A549 (cell line): ENCODE results near the gene RPL22. TPM values are rescaled to one million over a fixed set of nuclear protein-coding genes. Genes with fewer than 3 reads are reported as not detected.

Experiments
- ATAC-seq, 2 experiments: fragments of 200-7000 bp in 1 of 2; fragments of >200 bp in 1 of 2; cut with Nextera tagmentation in 1 of 2; cut with Tn5 transposase in 1 of 2; 3 replicates each; pipeline versions ENCODE4 v1.8.0 to v1.9.1; 2018 to 2020; ENCODE audit warnings: mild to moderate bottlenecking in 1 of 2, moderate library complexity in 1 of 2
- CTCF ChIA-PET: fragments of 300-600 bp; sonication (Branson Sonifier 250); formaldehyde crosslinking; extraction: SDS; loops from one replicate; lab custom pipeline; 2021; ENCODE audit warnings: antibody characterized with exemption, inconsistent platforms; lab: Yijun Ruan, JAX
- POLR2A ChIA-PET: fragments of 350-600 bp; formaldehyde crosslinking; extraction: SDS; loops from one replicate; lab custom pipeline; 2021; ENCODE audit warnings: antibody characterized with exemption, inconsistent platforms; lab: Yijun Ruan, JAX
- DNase-seq, 2 experiments: peaks; one replicate each; pipeline versions ENCODE4 v3.0.0 to v3.0.0-alpha.2; 2011 to 2016; ENCODE audit warnings: low read depth in 1 of 2, low spot score in 1 of 2
- FAIRE-seq: peaks from 2 replicates; lab custom pipeline; 2011; peaks lifted over from hg19 to GRCh38; lab: Jason Lieb, UNC
- H3K27ac ChIP-seq, 2 experiments: fragments of >200 bp; sonication (Bioruptor Twin); formaldehyde crosslinking; 3 replicates each; pipeline ENCODE4 v1.5.1; 2016 to 2017
- H3K4me1 ChIP-seq: fragments of >200 bp; sonication (Bioruptor Twin); formaldehyde crosslinking; 3 replicates; pipeline ENCODE4 v1.6.1; 2016
- H3K4me2 ChIP-seq: fragments of >200 bp; sonication (Bioruptor Twin); formaldehyde crosslinking; 3 replicates; pipeline ENCODE4 v1.6.1; 2016
- H3K4me3 ChIP-seq: fragments of >200 bp; sonication (Bioruptor Twin); formaldehyde crosslinking; 3 replicates; pipeline ENCODE4 v1.5.1; 2016
- H3K9me3 ChIP-seq: fragments of >200 bp; sonication (Bioruptor Twin); formaldehyde crosslinking; 3 replicates; pipeline ENCODE4 v1.6.1; 2016
- BHLHE40 ChIP-seq: IDR thresholded peaks from 2 replicates; pipeline ENCODE4 v1.6.1; 2012; ENCODE audit warnings: low read depth, low read length, inconsistent platforms
- CBX2 ChIP-seq: fragments of 200-600 bp; sonication (generic); IDR thresholded peaks from 2 replicates; pipeline ENCODE4 v1.6.1; 2016; ENCODE audit warnings: low read depth, mild to moderate bottlenecking, borderline replicate concordance
- EHMT2 ChIP-seq: fragments of 200-600 bp; sonication (generic); IDR thresholded peaks from 2 replicates; pipeline ENCODE4 v1.6.1; 2016; ENCODE audit warnings: antibody characterized with exemption, low read depth, mild to moderate bottlenecking, moderate library complexity
- EP300 ChIP-seq, 2 experiments: fragments of >200 bp; sonication (Bioruptor Twin); formaldehyde crosslinking; IDR thresholded peaks; 2 replicates in 1 of 2; 3 replicates in 1 of 2; pipeline ENCODE4 v1.6.1; 2016 to 2017
- ESRRA ChIP-seq: fragments of 150-350 bp; IDR thresholded peaks from 2 replicates; pipeline ENCODE4 v1.6.1; 2014; ENCODE audit warnings: mild to moderate bottlenecking, low read length, borderline replicate concordance
- FOSB ChIP-seq: fragments of 250-450 bp; sonication (Bioruptor Pico); IDR thresholded peaks from 2 replicates; pipeline ENCODE4 v1.5.0; 2020; ENCODE audit warnings: mild to moderate bottlenecking, moderate library complexity
- FOSL2 ChIP-seq, 2 experiments: fragments of 450-650 bp in 1 of 2; fragments of >200 bp in 1 of 2; sonication (Bioruptor Twin) in 1 of 2; formaldehyde crosslinking; IDR thresholded peaks; 2 replicates each; pipeline versions ENCODE4 v1.5.0 to v1.6.1; 2016 to 2020; ENCODE audit warnings: mild to moderate bottlenecking in 1 of 2, moderate library complexity in 1 of 2
- FOXS1 ChIP-seq: fragments of 250-450 bp; sonication (Bioruptor Pico); IDR thresholded peaks from 2 replicates; pipeline ENCODE4 v1.5.0; 2020; ENCODE audit warnings: mild to moderate bottlenecking, moderate library complexity
- GATA3 ChIP-seq: IDR thresholded peaks from 2 replicates; pipeline ENCODE4 v1.6.1; 2012; ENCODE audit warnings: borderline replicate concordance
- HDAC2 ChIP-seq: fragments of 200-600 bp; sonication (generic); IDR thresholded peaks from 2 replicates; pipeline ENCODE4 v1.6.1; 2016
- HOXA7 ChIP-seq: fragments of 250-450 bp; sonication (Bioruptor Pico); IDR thresholded peaks from 2 replicates; pipeline ENCODE4 v1.5.0; 2020; ENCODE audit warnings: mild to moderate bottlenecking, moderate library complexity
- HOXB13 ChIP-seq: fragments of 250-450 bp; sonication (Bioruptor Pico); IDR thresholded peaks from 2 replicates; pipeline ENCODE4 v1.5.0; 2020; ENCODE audit warnings: low read depth, mild to moderate bottlenecking, moderate library complexity
- JUN ChIP-seq, 2 experiments: fragments of >200 bp; sonication (Bioruptor Twin); formaldehyde crosslinking; IDR thresholded peaks; 2 replicates in 1 of 2; 3 replicates in 1 of 2; pipeline ENCODE4 v1.6.1; 2016 to 2017
- JUNB ChIP-seq: fragments of >200 bp; sonication (Bioruptor Twin); formaldehyde crosslinking; IDR thresholded peaks from 2 replicates; pipeline ENCODE4 v1.6.1; 2016
- MAFK ChIP-seq: fragments of 450-650 bp; IDR thresholded peaks from 2 replicates; pipeline ENCODE4 v1.6.1; 2014; ENCODE audit not compliant: partially characterized antibody
- NPAS2 ChIP-seq: fragments of 250-450 bp; sonication (Bioruptor Pico); IDR thresholded peaks from 2 replicates; pipeline ENCODE4 v1.8.0; 2022; ENCODE audit warnings: mild to moderate bottlenecking, moderate library complexity, borderline replicate concordance
- PHF8 ChIP-seq: fragments of 200-600 bp; sonication (generic); IDR thresholded peaks from 2 replicates; pipeline ENCODE4 v1.6.1; 2016; ENCODE audit warnings: low read depth, mild to moderate bottlenecking, antibody characterized with exemption, moderate library complexity, borderline replicate concordance
- POLR2AphosphoS2 ChIP-seq: conservative IDR thresholded peaks from 2 replicates; pipeline ENCODE4 v1.6.1; 2012; ENCODE audit warnings: low read length, improper control_type of control experiment, inconsistent platforms
- RAD21 ChIP-seq, 2 experiments: fragments of >200 bp in 1 of 2; sonication (Bioruptor Twin) in 1 of 2; formaldehyde crosslinking in 1 of 2; IDR thresholded peaks in 1 of 2; conservative IDR thresholded peaks in 1 of 2; 2 replicates in 1 of 2; 3 replicates in 1 of 2; pipeline ENCODE4 v1.6.1; 2012 to 2018; ENCODE audit warnings: inconsistent platforms in 1 of 2
- RARB ChIP-seq: fragments of 250-450 bp; sonication (Bioruptor Pico); IDR thresholded peaks from 2 replicates; pipeline ENCODE4 v1.8.0; 2021; ENCODE audit warnings: mild to moderate bottlenecking, moderate library complexity
- RNF2 ChIP-seq: fragments of 200-600 bp; sonication (generic); IDR thresholded peaks from 2 replicates; pipeline ENCODE4 v1.6.1; 2016; ENCODE audit warnings: low read depth, mild to moderate bottlenecking, antibody characterized with exemption, moderate library complexity, borderline replicate concordance
- TP53 ChIP-seq: fragments of 250-450 bp; sonication (Bioruptor Pico); IDR thresholded peaks from 2 replicates; pipeline ENCODE4 v1.5.0; 2021; ENCODE audit warnings: mild to moderate bottlenecking, moderate library complexity
- USF2 ChIP-seq: fragments of 450-650 bp; IDR thresholded peaks from 2 replicates; pipeline ENCODE4 v1.6.1; 2014; ENCODE audit warnings: antibody characterized with exemption
- ZC3H11A ChIP-seq: fragments of 450-650 bp; IDR thresholded peaks from 2 replicates; pipeline ENCODE4 v1.6.1; 2014; ENCODE audit warnings: antibody characterized with exemption, mild to moderate bottlenecking
- ZSCAN20 ChIP-seq: fragments of 250-450 bp; sonication (Bioruptor Pico); IDR thresholded peaks from 2 replicates; pipeline ENCODE4 v1.8.0; 2022; ENCODE audit warnings: mild to moderate bottlenecking, moderate library complexity
- WGBS: methylation state at CpG from one replicate; pipeline ENCODE4 v1.1.6; 2017; ENCODE audit errors: missing lambda C conversion rate; 5-methylcytosine and 5-hydroxymethylcytosine counted together
- polyA plus RNA-seq, 4 experiments: library from polyadenylated mRNA; depleted of rRNA in 3 of 4; stranded (reverse); fragments of >200 nt; fragmentation: RNase III in 1 of 4; extraction: RNeasy Plus Mini Kit Qiagen cat#74134 plus additional on column Dnase treatment in 1 of 4; gene quantifications; 2 replicates in 3 of 4; 3 replicates in 1 of 4; pipeline ENCODE4 v1.2.3, GENCODE V29; 2011 to 2017
- TF ChIP-seq, protein P1 (sequence below): IDR thresholded peaks from 2 replicates; pipeline ENCODE4 v1.6.1; 2012
- TF ChIP-seq, protein P2 (sequence below): fragments of 150-350 bp; IDR thresholded peaks from 2 replicates; pipeline ENCODE4 v1.6.1; 2014; ENCODE audit warnings: low read depth, mild to moderate bottlenecking, low read length

RPL22 gene
- polyA plus RNA-seq, 2 of the 4 experiments (the other 2 are of a cell fraction): 373 to 377 TPM

- CTCF ChIA-PET: no interaction called here
Measured at GRCh38 chr1:6150006-6150938, 49.1 kb downstream of the RPL22 start.

DNA sequence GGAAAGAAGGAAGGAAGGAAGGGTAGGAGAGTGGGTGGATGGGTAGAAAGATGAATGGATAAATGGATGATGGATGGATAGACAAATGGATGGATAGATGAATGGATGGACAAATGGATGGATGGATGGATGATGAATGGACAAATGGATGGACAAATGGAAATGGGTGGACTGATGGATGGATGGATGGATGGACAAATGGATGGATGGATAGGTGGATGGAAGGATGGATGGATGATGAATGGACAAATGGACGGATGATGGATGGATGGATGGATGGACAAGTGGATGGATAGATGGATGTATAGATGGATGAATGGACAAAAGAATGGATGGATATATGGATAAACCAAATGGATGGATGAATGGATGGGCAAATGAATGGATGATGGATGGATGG lies 49.8 kb downstream of the RPL22 start:
- ChIA-PET CTCF (no interaction called here), POLR2A (no interaction called here)
- 0 out of 3 replicates have a peak, but pooled peaks cover 3% of the 10 kb centered on the region for H3K4me1 ChIP-seq
- TF ChIP-seq BHLHE40: no peak
- TF ChIP-seq, protein P1, sequence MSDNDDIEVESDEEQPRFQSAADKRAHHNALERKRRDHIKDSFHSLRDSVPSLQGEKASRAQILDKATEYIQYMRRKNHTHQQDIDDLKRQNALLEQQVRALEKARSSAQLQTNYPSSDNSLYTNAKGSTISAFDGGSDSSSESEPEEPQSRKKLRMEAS: no peak
- no peak for TF ChIP-seq USF2
- TF ChIP-seq GATA3: no peak
- TF ChIP-seq MAFK: no peak
- no peak for TF ChIP-seq JUN (IDR thresholded peaks at IDR 0.05)
- TF ChIP-seq FOSL2 (IDR thresholded peaks at IDR 0.05): no peak
- TF ChIP-seq FOSL2 (CRISPR knock-in tag; IDR thresholded peaks at IDR 0.05): no peak
- no peak for TF ChIP-seq EP300 (IDR thresholded peaks at IDR 0.05)
- TF ChIP-seq PHF8: no peak
- TF ChIP-seq POLR2AphosphoS2: no peak
- no peak for TF ChIP-seq RAD21 (conservative IDR thresholded peaks at IDR 0.05 in 1 of 2, IDR thresholded peaks at IDR 0.05 in 1 of 2)
- TF ChIP-seq FOXS1 (CRISPR knock-in tag): no peak
- TF ChIP-seq, protein P2, sequence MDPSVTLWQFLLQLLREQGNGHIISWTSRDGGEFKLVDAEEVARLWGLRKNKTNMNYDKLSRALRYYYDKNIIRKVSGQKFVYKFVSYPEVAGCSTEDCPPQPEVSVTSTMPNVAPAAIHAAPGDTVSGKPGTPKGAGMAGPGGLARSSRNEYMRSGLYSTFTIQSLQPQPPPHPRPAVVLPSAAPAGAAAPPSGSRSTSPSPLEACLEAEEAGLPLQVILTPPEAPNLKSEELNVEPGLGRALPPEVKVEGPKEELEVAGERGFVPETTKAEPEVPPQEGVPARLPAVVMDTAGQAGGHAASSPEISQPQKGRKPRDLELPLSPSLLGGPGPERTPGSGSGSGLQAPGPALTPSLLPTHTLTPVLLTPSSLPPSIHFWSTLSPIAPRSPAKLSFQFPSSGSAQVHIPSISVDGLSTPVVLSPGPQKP: no peak
- no peak for TF ChIP-seq HOXB13 (CRISPR knock-in tag)
- TF ChIP-seq NPAS2 (CRISPR knock-in tag): no peak
- no peak for TF ChIP-seq CBX2
- no peak for TF ChIP-seq TP53
- no peak for TF ChIP-seq HOXA7 (CRISPR knock-in tag)
- no peak for TF ChIP-seq ZC3H11A
- DNase-seq (no peak), FAIRE-seq (no peak), ATAC-seq (no peak)
- H3K9me3 ChIP-seq: no peaks in the 10 kb centered on the region
- H3K4me3 ChIP-seq: no peak overlapping the region
- 43% methylated on average over 1 of the region's 1 CpG for WGBS
- H3K4me2 ChIP-seq: no peak overlapping the region
- no peak overlapping the region for H3K27ac ChIP-seq

More at GRCh38 chr1:6150006-6150938, 49.1 kb downstream of the RPL22 start:
- no peaks in the 10 kb centered on the region for H3K9me3 ChIP-seq
- no peak overlapping the region for H3K4me3 ChIP-seq
- WGBS: 66% methylated on average over 10 of the region's 11 CpGs
- FAIRE-seq (no peak), ATAC-seq (no peak)
- POLR2A ChIA-PET: no interaction called here
- TF ChIP-seq RNF2: no peak
- no peak for TF ChIP-seq PHF8
- TF ChIP-seq ZSCAN20 (CRISPR knock-in tag): no peak
- TF ChIP-seq HDAC2: no peak
- no peak for TF ChIP-seq FOSB (CRISPR knock-in tag)
- TF ChIP-seq POLR2AphosphoS2: no peak
- no peak for TF ChIP-seq RARB (CRISPR knock-in tag)
- no peak for TF ChIP-seq EHMT2
- no peak for TF ChIP-seq FOSL2 (IDR thresholded peaks at IDR 0.05)
- TF ChIP-seq FOSL2 (CRISPR knock-in tag; IDR thresholded peaks at IDR 0.05): no peak
- TF ChIP-seq JUNB: no peak
- no peak for TF ChIP-seq ESRRA
- TF ChIP-seq, all 56 proteins: peak for 0
- DNase-seq: no peak
- H3K4me1 ChIP-seq: 0 out of 3 replicates have a peak, but pooled peaks cover 3% of the 10 kb centered on the region
- H3K4me2 ChIP-seq: no peak overlapping the region
- no peak overlapping the region for H3K27ac ChIP-seq
